HG02678 (cell line): Measurements from ENCODE around the gene GPR85.
"Not testable (repeated sequence)": the region's sequence is repeated elsewhere in the genome, so short reads cannot be mapped to it uniquely, and the experiment has no call there.

Source experiments
- ATAC-seq: cut with Tn5 transposase; IDR thresholded peaks from one replicate; pipeline ENCODE4 v1.9.1; 2021; ENCODE audit warnings: mild to moderate bottlenecking, moderate library complexity; ENCODE audit not compliant: unreplicated experiment

The GPR85 gene, protein sequence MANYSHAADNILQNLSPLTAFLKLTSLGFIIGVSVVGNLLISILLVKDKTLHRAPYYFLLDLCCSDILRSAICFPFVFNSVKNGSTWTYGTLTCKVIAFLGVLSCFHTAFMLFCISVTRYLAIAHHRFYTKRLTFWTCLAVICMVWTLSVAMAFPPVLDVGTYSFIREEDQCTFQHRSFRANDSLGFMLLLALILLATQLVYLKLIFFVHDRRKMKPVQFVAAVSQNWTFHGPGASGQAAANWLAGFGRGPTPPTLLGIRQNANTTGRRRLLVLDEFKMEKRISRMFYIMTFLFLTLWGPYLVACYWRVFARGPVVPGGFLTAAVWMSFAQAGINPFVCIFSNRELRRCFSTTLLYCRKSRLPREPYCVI

DNA sequence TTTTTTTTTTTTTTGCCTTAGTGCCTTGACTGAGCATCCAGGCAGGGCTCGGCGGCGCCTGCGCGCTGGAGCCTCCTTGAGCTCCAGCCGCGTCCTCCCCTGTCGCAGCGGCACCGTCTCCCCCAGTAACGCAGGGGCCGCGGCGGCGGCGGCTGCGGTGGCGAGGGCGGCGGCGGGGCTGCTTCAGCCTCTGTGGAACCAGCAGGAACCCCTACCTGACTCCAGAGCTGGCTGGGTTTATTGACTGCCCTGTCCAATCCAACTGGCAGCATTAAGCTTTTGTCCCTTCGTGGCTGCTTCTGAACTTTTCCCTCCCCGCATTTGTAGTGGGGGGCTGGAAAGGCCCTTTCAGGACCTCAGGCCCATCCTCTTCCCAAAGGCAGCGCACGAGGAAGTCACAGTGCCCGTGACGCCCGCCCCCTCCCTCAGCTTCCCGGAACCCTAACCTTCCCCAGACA, at the start of gene GPR85:
Gene GPR85, minus strand, starts transcription at position 397 of the 458 bp plus-strand sequence. CDS start 2,106 bp downstream, outside the sequence.
- peak; percentile 76 for ATAC-seq

DNA sequence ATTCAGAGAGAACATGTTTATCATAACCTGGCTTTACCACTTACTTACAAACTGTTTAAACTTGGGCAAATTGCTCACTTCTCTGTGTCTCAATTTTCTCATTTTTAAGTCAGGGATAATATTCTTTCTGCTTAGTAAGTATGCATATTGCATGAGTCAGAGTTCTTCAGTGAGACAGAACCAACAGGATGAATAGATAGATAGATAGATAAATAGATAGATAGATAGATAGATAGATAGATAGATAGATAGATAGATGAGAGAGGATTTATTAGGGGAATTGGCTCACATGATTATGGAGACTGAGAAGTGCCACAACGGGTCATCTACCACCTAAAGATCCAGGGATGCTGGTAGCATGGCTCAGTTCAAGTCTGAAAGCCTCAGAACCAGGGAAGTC, 47.4 kb upstream of the GPR85 start:
- ATAC-seq, result no peak

DNA sequence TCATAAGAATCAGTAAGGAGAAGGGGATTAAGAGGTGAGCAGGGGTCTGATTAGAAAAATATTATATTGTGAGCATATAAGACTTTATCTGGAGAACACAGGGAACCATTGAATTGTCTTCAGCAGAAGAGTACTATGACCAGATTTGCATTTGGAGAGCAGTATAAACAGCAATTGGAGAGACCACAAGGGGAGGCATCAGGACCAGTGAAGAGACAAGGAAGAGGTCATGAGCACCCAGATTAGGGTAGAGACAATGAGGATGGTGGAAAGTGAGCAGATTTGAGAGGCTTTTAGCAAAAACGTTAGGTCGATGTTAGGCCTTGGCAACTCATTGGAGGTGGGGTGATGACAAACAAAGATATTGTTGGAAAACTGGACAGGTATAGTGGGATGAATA, 44.7 kb upstream of the GPR85 start:
- ATAC-seq, result no peak

DNA sequence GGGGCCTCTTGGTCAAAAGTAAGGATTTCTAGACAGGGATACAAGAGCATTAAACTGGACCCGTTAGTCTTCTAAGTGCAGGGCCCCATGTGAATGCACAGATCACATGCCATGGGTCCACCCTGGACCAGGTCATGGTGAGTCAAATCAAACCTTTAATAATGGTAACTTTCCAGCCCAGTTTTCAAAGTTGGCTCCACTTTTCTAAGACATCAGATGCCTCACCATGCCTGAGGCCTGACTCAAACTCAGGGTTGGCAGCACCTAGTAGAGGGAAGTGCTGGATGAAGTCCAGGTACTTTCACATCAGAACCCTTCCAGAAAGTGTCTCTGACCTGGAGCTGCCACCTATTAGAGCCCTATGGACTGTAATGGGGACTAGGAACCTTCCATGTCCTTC, 41.4 kb upstream of the GPR85 start:
- ATAC-seq, result no peak

DNA sequence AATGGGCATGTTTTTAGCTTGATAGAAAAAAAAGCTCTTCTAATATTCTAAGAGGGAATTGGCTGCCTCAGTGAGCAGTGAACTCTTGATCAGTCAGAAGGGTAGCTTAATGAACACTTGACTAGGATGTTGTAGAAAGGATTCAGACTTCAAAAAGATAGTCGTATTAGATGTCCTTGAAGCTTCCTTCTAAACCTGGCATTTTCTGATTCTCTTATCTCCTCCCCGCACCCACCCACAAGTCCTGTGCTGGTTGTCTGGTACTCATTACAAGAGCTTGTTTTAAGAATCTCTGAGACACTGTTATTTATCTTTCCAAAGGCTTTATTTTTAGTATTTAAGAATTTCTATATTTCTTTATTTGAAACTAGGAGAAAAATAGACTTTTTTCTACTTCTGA, 39.1 kb upstream of the GPR85 start:
- ATAC-seq, result no peak

DNA sequence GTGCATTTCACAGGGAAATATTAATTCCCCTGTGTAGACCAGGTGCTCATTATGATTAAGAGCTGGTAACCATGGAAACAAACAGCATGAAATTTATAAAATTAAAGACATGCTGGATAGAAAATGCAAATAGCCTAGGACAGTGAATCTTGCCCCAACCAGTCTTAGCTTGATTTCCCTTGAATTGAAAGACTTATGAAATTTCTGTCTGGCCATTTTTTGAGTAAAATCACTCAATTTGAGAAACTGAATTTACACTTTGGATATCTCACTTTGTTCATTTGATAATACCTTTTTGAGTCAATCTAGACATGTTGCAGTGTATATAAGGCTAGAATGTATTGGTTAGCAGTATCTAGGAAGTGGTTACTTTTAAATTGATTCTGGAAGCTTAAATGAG, 36.1 kb upstream of the GPR85 start:
- ATAC-seq, result no peak

DNA sequence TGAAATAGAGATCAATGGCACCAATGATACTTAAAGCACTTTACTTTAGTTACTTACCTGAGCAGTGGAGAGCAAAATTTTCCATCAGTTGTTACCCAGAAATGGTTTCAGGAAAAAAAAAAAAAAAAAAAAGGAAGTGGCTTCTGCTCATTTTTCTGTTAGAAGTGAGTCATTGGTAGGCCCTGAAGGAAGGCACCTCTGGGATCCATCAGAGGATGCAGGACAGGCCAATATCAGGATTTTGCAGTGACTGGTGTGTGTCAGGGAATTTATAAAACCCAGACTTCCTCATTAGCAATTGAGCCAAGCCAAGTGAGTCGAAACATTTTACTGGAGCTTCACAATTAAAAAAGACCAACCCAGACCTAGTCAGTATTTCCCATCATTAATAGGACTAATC, 34.0 kb upstream of the GPR85 start:
- no peak for ATAC-seq

DNA sequence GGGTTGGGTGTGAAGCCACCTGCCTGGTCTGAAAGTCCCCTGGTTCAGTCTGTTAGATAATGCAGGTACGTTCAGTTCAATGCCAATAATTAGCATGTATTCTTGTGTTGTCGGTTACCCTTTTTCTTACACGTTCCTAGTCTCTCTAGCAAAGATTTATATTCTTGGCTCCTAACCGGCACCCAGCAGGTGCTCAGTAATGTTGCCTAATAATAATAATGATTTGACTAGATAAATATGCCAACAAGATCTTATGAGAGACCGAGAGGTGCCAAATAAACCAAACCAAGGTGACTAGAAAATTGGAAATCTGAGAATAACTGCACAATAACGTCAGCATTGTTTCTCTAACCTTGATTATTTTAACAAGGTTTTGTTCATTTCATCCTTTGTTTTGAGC, 32.8 kb upstream of the GPR85 start:
- ATAC-seq, result no peak

DNA sequence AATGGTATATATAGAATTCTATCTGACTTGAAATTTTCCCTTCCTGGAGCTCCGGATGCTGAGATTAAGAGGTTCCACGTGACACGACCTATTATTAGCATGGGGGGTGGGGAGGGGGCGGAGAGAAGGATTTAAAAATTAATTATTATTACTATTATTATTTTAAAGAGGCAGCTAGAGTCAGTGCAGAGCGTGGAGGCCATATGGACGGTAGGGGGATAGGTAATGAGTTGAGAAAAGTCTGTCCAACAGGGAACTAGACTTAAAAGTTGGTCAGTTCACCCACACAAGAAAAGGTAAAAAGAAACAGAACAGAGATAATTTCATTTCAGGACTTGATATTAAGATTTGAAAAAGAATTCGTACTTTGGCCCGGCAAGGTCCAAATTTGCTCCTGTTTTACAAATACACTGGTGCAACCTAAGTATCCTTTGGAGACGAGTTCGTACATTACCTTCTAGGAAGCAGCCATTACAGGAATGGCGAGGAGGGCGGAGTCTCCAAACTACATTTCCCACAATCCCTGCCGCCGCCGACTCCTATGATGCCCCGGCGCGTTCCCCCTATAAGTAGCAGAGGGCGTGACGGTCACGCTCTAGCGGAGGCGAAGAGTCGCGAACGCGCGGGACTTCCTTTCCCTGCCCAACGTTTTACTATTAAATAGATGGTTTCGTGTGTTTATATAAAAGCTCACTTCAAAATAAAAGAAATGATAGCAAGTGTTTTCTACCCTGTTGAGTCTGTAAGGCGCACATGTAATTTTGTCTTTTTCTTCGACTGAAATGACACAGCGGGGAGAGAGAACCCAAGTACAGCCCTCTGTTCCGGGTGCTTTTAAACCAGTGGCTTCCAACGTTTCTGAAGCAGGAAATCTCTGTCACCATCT, 31.7 kb upstream of the GPR85 start, which contains the start of gene SMIM30:
Gene SMIM30, minus strand, starts transcription at position 481 of the 886 bp plus-strand sequence. CDS start 976 bp downstream, outside the sequence.
- peak; percentile 100 for ATAC-seq

DNA sequence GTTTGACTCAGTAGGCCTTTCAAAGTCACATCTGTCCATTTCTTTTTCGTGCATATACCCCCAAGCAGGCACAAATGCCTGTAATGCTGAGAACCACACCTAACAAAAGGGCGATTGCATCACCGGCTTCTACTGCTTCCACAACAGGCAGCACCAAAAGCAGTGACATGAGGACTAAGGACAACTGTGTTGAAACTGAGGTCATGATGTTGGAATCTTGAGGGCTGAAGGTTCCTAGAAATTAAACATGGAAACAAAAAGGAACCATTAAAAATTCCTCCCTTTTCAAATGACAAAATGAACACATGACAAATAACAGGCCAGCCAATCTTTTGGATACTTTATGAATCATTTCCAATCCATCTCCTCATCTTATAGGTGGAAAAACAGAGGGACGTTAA, 30.7 kb upstream of the GPR85 start:
- ATAC-seq, result not testable (repeated sequence)

DNA sequence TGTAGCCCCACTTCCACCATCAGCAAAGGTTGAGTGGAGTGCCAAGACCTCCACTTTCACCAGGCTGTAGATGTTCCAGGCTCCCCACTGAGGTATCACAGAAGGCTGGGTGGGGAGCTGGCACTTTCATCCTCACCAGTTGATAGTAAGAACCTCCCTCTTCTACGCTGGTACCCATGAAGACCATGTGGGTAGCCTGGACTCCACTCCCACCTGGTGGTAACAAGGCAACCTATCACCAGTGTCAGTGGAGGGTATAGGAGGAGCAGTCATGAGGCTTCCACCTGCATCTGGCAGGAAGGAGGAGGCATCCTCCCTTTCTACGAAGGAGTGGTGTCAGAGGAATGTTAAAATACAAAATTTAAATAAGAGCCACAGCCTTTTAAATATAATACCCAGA, 27.3 kb upstream of the GPR85 start:
- ATAC-seq, result peak; percentile 16

DNA sequence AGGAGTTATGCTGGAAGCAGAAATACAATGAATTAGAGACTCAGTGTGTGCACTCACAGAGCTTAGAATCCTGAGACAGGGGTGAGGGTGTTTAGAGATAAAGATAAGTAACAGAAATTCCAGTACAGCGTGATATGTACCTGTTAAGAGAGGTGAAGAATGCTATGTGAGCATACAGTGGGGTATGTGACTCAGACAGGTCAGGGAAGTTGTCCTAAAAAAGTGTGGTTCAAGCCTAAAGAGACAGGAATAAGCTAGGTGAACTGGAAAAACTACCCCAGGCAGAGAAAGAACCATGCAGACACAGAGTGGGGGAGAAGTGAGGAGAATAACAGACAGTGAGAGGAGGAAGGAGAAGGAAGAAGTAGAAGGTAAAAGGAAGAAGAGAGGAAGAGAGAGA, 23.1 kb upstream of the GPR85 start:
- ATAC-seq, result no peak

DNA sequence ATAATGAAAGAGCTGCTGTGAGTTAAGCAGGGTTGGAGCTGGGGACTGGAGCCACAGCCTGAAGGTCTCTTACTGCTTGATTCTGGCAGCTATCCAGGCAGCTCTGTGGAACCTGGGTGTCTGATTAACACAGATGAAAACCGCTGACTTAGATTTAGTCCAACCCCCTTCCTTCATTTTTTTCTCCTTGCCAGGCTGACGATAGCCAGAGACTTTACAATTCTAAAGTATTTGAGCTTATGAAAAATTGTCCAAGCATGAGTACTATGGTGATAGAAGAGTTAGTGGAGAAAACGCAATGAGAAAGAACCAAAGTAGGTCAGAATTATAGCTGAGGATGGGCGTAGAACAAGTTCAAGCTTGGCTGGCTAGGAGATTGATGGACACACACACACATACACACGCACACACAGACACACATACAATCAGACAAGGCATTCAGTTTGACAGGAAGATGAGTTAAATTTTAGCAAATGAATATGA, 13.5 kb upstream of the GPR85 start:
- ATAC-seq, result no peak

DNA sequence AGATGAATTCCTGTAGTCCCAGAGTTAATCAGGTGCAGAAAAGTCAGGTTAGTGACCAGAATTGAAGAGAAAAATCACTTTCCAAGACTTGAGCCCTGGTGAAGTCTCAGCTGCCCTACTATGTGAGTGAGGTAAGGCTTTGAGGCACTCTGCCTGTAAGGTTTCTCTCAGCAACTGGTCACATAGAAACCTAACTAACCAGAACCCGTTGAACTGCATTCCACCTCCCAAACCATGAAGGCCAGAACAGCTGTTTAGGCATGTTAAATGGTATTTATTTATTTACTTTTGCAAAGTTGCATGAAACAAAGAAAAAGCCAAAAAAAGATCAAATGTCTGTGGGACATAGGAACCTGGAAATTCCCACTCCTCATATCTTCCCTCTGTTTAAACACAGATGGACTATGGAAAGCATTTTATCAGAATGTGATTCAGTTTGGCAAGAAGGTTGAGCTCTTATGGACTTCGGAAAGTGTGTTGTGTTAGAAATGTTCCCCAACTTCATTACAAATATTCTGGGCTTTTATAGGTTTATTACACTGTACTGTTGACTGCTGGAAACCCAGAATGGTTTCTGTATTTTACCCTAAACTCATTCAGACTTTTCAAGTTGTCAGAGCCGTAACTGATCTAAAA, 12.8 kb upstream of the GPR85 start:
- no peak for ATAC-seq

DNA sequence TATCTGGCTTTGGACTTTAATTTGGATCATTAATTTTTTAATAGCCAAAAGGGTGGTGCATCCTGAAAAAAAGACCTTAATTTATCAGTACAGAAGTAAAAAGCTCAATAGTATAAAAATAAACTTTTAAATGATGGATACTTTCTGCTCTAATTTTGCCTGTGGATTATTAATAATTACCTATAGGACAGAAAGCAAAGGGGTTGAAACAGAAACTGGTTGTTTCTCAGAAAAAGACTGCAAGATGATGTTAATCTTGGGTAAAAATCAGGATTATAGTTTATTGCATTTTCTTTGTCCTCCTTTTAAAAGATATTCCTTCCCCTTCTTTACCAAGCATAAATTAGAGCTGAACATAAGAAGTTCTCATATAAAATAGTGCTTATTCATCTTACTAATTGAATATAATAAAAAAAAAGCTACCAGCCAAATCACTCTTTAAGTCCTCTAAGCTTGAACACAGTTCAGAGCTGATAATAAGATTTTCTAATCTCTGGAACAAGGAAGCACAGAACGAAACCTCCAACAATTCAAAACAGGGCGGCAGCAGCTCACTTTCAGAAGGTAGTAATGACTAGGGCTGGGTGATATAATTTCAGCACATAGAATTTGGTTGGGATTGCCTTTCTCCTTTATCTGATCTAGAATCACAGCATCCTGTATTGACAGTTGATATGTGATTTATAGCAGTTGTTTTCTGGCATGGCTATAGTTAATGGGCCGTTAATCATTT, 8.1 kb upstream of the GPR85 start:
- ATAC-seq, result no peak

DNA sequence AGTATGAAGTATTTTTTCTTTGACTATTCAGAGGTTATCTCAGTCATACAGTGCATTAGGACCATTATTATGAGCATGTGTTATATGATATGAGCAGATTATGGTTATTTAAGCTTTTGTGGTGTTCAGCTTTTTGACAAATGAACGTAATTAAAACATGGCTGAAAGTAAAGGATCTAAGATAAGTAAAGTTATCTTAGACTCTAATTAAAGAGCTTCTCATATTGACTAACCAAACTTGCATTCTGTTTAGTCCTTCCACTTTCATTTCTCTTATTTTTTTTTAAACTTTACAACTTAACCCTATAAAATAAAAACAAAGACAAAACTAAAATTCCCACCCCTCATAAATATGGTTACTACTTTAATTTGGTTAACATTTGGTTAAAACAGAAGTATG, 6.9 kb upstream of the GPR85 start:
- no peak for ATAC-seq

DNA sequence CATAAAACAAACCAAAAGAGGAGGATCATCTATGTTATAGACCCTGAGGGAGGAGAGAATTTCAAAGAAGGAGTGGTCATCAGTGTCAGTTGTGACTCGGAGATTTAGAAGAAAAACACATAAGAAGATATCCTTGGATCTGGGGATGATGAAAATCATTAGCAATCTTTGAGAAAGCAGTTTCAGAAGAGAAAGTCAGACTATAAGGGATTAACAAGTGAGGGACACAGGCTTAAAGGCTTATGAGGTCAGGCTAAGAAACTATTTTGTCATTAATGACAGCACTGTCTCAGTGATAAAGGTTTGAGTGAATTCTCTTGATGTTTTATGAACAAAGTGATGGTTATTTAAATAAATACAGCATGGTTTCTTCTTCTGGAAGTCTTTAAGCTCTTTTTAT, 6.1 kb upstream of the GPR85 start:
- no peak for ATAC-seq

DNA sequence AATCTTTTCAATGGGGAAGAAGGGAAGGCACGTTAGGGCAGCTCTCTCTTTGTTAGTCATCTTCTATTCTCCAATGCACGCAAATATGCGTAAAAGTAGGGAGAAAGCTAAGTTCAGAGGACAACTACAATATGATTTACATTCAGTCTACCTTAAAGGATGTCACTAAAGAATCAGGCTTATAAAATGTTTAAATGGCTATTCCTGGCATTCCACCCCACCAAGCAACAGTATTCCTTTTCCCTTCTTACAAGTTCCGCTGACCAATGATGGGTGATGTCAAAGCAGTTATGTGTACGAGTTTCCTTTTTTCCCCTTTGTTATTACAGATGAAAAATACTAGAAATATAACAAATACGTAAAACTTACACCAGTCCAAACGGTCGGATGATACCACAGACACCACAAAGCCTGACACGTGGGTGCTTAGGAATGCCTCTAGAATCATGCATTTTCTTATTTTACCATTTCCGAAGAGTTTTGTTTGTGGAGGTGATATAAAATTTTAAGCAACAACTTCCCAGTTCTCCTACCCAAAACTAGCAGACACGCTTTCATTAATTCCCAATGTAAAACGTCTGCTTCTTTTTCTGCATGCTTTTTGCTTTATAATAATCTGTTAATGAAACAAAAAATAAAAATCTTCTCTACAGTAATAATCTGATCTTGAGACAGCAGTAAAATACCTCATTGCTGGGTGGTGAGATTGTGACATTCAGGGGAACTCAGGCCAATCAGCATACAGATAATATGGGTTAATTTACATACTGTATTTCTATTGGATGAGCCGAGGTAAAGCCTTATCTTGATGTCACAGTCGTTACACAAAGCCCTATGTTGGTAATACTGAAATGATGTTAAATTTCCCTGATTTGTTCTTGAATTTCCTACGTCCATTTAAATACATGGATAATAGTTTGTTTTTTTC, 708 bp upstream of the GPR85 start:
- ATAC-seq, result no peak

DNA sequence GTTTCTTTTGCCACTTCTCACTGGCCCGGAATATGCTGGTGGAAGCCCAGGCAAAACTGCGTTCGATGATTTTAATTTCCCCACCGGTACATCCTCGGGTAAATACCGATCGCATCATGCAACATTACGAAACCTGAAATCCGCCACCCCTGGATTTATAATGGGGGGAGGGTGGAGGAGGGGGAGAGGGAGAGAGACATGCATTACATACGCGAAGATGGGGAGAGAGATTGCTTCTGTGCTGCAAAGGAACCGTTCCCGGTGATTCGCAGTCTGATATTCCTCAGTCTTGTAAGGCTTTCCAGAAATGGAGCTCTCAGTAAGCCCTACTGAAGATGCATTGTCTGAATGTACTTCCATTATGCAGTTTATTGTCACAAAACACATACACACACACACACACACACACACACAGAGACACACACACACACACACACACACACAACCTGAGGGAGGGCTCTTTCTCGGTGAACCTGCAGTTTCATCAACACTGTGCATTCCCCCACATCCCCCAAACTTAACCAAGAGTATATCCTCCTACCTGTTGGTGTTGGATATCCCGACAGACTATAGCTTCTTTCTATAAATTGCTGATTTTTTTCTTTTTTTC, 741 bp downstream of the GPR85 start:
- ATAC-seq, result peak; percentile 23
